H9 (cell line): ENCODE data around the gene ANAPC4. TPM values are rescaled to one million over a fixed set of nuclear protein-coding genes. Genes with fewer than 3 reads are reported as not detected.

ENCODE experiments used
- DNase-seq: peaks from one replicate; pipeline ENCODE4 v3.0.0-alpha.2; 2017
- H2AFZ ChIP-seq: one replicate; pipeline ENCODE4 v1.6.1; 2013; ENCODE audit warnings: mild to moderate bottlenecking, low read length, control low read depth, moderate library complexity
- H2AK5ac ChIP-seq: 2 replicates; pipeline ENCODE4 v1.6.1; 2013; ENCODE audit warnings: low read length, control low read depth, mixed read lengths; ENCODE audit not compliant: insufficient read length
- H2BK120ac ChIP-seq: one replicate; pipeline ENCODE4 v1.6.1; 2013; ENCODE audit warnings: low read depth, mild to moderate bottlenecking, low read length, control low read depth, inconsistent platforms; ENCODE audit not compliant: poor library complexity, severe bottlenecking
- H2BK12ac ChIP-seq: 2 replicates; pipeline ENCODE4 v1.6.1; 2013; ENCODE audit warnings: low read length, control low read depth, mixed read lengths, low read depth; ENCODE audit not compliant: insufficient read length
- H2BK15ac ChIP-seq: 2 replicates; pipeline ENCODE4 v1.6.1; 2013; ENCODE audit warnings: low read depth, low read length, control low read depth
- H2BK20ac ChIP-seq: one replicate; pipeline ENCODE4 v1.6.1; 2013; ENCODE audit warnings: low read depth, mild to moderate bottlenecking, low read length, control low read depth, inconsistent platforms; ENCODE audit not compliant: poor library complexity, severe bottlenecking
- H2BK5ac ChIP-seq: 2 replicates; pipeline ENCODE4 v1.6.1; 2013; ENCODE audit warnings: low read length, control low read depth, mixed read lengths; ENCODE audit not compliant: insufficient read length
- H3K14ac ChIP-seq: 2 replicates; pipeline ENCODE4 v1.6.1; 2013; ENCODE audit warnings: low read length, control low read depth; ENCODE audit not compliant: insufficient read depth
- H3K18ac ChIP-seq: 2 replicates; pipeline ENCODE4 v1.6.1; 2013; ENCODE audit warnings: low read depth, mild to moderate bottlenecking, mixed read lengths, low read length, control low read depth; ENCODE audit not compliant: insufficient read length
- H3K23ac ChIP-seq: 2 replicates; pipeline ENCODE4 v1.6.1; 2013; ENCODE audit warnings: low read length, control low read depth, mixed read lengths, low read depth; ENCODE audit not compliant: insufficient read length
- H3K23me2 ChIP-seq: 2 replicates; pipeline ENCODE4 v1.6.1; 2013; ENCODE audit warnings: low read depth, mild to moderate bottlenecking, mixed read lengths, low read length, control low read depth; ENCODE audit not compliant: insufficient read length, poor library complexity, severe bottlenecking
- H3K27ac ChIP-seq: 2 replicates; pipeline ENCODE4 v1.5.1; 2013; ENCODE audit warnings: low read length, control low read depth, mixed read lengths, low read depth; ENCODE audit not compliant: insufficient read length
- H3K27me3 ChIP-seq: 2 replicates; pipeline ENCODE4 v1.6.1; 2013; ENCODE audit warnings: low read length, control low read depth, inconsistent platforms; ENCODE audit not compliant: insufficient read depth
- H3K4ac ChIP-seq: 2 replicates; pipeline ENCODE4 v1.6.1; 2013; ENCODE audit warnings: low read depth, mild to moderate bottlenecking, control low read depth, inconsistent platforms, low read length, moderate library complexity
- H3K4me1 ChIP-seq: 2 replicates; pipeline ENCODE4 v1.6.1; 2013; ENCODE audit warnings: low read length, control low read depth, inconsistent platforms; ENCODE audit not compliant: insufficient read depth
- H3K4me2 ChIP-seq: 2 replicates; pipeline ENCODE4 v1.6.1; 2013; ENCODE audit warnings: low read length, control low read depth, mixed read lengths; ENCODE audit not compliant: insufficient read length, insufficient read depth
- H3K56ac ChIP-seq: 2 replicates; pipeline ENCODE4 v1.6.1; 2013; ENCODE audit warnings: low read depth, mild to moderate bottlenecking, mixed read lengths, low read length, control low read depth; ENCODE audit not compliant: insufficient read length
- H3K79me1 ChIP-seq: 2 replicates; pipeline ENCODE4 v1.6.1; 2013; ENCODE audit warnings: low read depth, mild to moderate bottlenecking, moderate library complexity, low read length, control low read depth, inconsistent platforms; ENCODE audit not compliant: insufficient read depth, poor library complexity, severe bottlenecking
- H3K79me2 ChIP-seq: 2 replicates; pipeline ENCODE4 v1.6.1; 2013; ENCODE audit warnings: low read length, control low read depth, inconsistent platforms; ENCODE audit not compliant: insufficient read depth
- H3K9ac ChIP-seq: 2 replicates; pipeline ENCODE4 v1.6.1; 2013; ENCODE audit warnings: low read length, control low read depth, mixed read lengths; ENCODE audit not compliant: insufficient read length; ENCODE audit errors: extremely low read depth
- H3K9me3 ChIP-seq: one replicate; pipeline ENCODE4 v1.6.1; 2013; ENCODE audit warnings: low read depth, low read length, inconsistent platforms; ENCODE audit not compliant: control insufficient read depth
- H3T11ph ChIP-seq: one replicate; pipeline ENCODE4 v1.6.1; 2013; ENCODE audit warnings: mild to moderate bottlenecking, low read length, control low read depth, inconsistent platforms
- H4K20me1 ChIP-seq: one replicate; pipeline ENCODE4 v1.6.1; 2013; ENCODE audit not compliant: control insufficient read depth, insufficient read length, insufficient read depth
- H4K5ac ChIP-seq: 2 replicates; pipeline ENCODE4 v1.6.1; 2013; ENCODE audit warnings: low read depth, mild to moderate bottlenecking, mixed read lengths, low read length, control low read depth; ENCODE audit not compliant: insufficient read length
- H4K8ac ChIP-seq: replicated peaks from 2 replicates; pipeline ENCODE4 v1.6.1; 2013; ENCODE audit warnings: low read length, control low read depth, mixed read lengths, low read depth; ENCODE audit not compliant: insufficient read length
- H4K91ac ChIP-seq: 2 replicates; pipeline ENCODE4 v1.6.1; 2013; ENCODE audit warnings: low read depth, mild to moderate bottlenecking, moderate library complexity, mixed read lengths, low read length, control low read depth; ENCODE audit not compliant: insufficient read length
- H3K27ac Mint-ChIP-seq, 3 experiments: 2 replicates in 2 of 3; 3 replicates in 1 of 3; pipeline ENCODE4 v1.8.0; 2020 to 2021; ENCODE audit warnings: mixed read lengths in 3 of 3, mild to moderate bottlenecking in 1 of 3, moderate library complexity in 1 of 3
- H3K27me3 Mint-ChIP-seq: 2 replicates; pipeline ENCODE4 v1.8.0; 2021; ENCODE audit warnings: low read depth, mild to moderate bottlenecking, moderate library complexity, mixed read lengths
- H3K36me3 Mint-ChIP-seq, 3 experiments: 2 replicates in 2 of 3; 3 replicates in 1 of 3; pipeline ENCODE4 v1.8.0; 2020 to 2021; ENCODE audit warnings: low read depth in 3 of 3, mixed read lengths in 3 of 3; ENCODE audit not compliant: insufficient read depth in 1 of 3
- H3K4me1 Mint-ChIP-seq, 2 experiments: 2 replicates each; pipeline ENCODE4 v1.8.0; 2020; ENCODE audit warnings: mixed read lengths in 2 of 2
- H3K4me3 Mint-ChIP-seq, 2 experiments: 2 replicates in 1 of 2; 3 replicates in 1 of 2; pipeline ENCODE4 v1.8.0; 2020 to 2021; ENCODE audit warnings: mild to moderate bottlenecking in 2 of 2, mixed read lengths in 2 of 2, moderate library complexity in 1 of 2
- H3K9me3 Mint-ChIP-seq, 2 experiments: 2 replicates in 1 of 2; 3 replicates in 1 of 2; pipeline ENCODE4 v1.8.0; 2020; ENCODE audit warnings: mild to moderate bottlenecking in 2 of 2, mixed read lengths in 2 of 2, moderate library complexity in 1 of 2
- CTCF ChIP-seq: fragments of 200-600 bp; sonication (generic); conservative IDR thresholded peaks from 3 replicates; pipeline ENCODE4 v1.8.0; 2021; ENCODE audit warnings: antibody characterized with exemption, mild to moderate bottlenecking
- WGBS: extraction: QIAGEN DNeasy Blood & Tissue Kit; methylation state at CpG from one replicate; pipeline ENCODE4 v1.1.7; 2013; ENCODE audit warnings: missing lambda C conversion rate, low lambda C conversion rate, mixed read lengths; ENCODE audit not compliant: insufficient read length; ENCODE audit errors: extremely low coverage; 5-methylcytosine and 5-hydroxymethylcytosine counted together
- total RNA-seq: library from RNA; stranded (reverse); gene quantifications from 2 replicates; pipeline ENCODE4 v1.2.1, GENCODE V29; 2021

The ANAPC4 gene
- total RNA-seq, 1 experiment from 2014 or later: 42.5 TPM

GRCh38 chr4:25430630-25431029 is 53.6 kb downstream of the ANAPC4 start:
- H3K79me2 ChIP-seq: no peaks in the 10 kb centered on the region
- no CpG with 5 or more reads among the region's 5 CpGs for WGBS
- H3K9ac ChIP-seq: no peak overlapping the region
- no peak overlapping the region for H2BK5ac ChIP-seq
- H3K36me3 Mint-ChIP-seq: no peaks in the 10 kb centered on the region
- no peak overlapping the region for H3K18ac ChIP-seq
- no peak overlapping the region for H2AFZ ChIP-seq
- no peaks in the 10 kb centered on the region; the same call in 1 of the 2 replicates for H3K4me1 ChIP-seq
- no peak for DNase-seq
- H2BK12ac ChIP-seq: no peak overlapping the region
- no peak overlapping the region for H3K27ac ChIP-seq
- H3K79me1 ChIP-seq: no peaks in the 10 kb centered on the region
- no peak overlapping the region for H2BK15ac ChIP-seq
- no peaks in the 10 kb centered on the region for H3K23me2 ChIP-seq
- H4K8ac ChIP-seq: no peak overlapping the region
- H3K23ac ChIP-seq: no peak overlapping the region
- H3K4me1 Mint-ChIP-seq: no peaks in the 10 kb centered on the region
- no peak overlapping the region for H4K91ac ChIP-seq
- H3K56ac ChIP-seq: no peak overlapping the region
- H3T11ph ChIP-seq: no peak overlapping the region
- no peaks in the 10 kb centered on the region for H3K9me3 Mint-ChIP-seq
- no peak overlapping the region for H2AK5ac ChIP-seq
- H2BK20ac ChIP-seq: no peak overlapping the region
- H3K9me3 ChIP-seq: no peaks in the 10 kb centered on the region
- no peak overlapping the region for H3K27ac Mint-ChIP-seq
- no peak overlapping the region for H4K5ac ChIP-seq
- H3K4me2 ChIP-seq: no peak overlapping the region
- H3K14ac ChIP-seq: no peak overlapping the region
- no peak for TF ChIP-seq CTCF
- no peak overlapping the region for H2BK120ac ChIP-seq
- no peaks in the 10 kb centered on the region; the same call in 1 of the 2 replicates for H3K27me3 ChIP-seq
- no peak overlapping the region for H3K4me3 Mint-ChIP-seq
- H4K20me1 ChIP-seq: no peaks in the 10 kb centered on the region
- H3K27me3 Mint-ChIP-seq: no peaks in the 10 kb centered on the region
- no peak overlapping the region for H3K4ac ChIP-seq
